NCI-H69 (cell line): ENCODE results near the gene SRD5A3.

Experiments
- DNase-seq: peaks from one replicate; lab custom pipeline; 2025; lab: John Stamatoyannopoulos, UW

The SRD5A3 gene

GRCh38 chr4:55407764-55408163 lies 61.7 kb downstream of the SRD5A3 start:
- DNase-seq = no peak

GRCh38 chr4:55409468-55410171 lies 63.6 kb downstream of the SRD5A3 start:
- peak; percentile 18 for DNase-seq

- DNase-seq = no peak
Observed at GRCh38 chr4:55410431-55410830, 64.4 kb downstream of the SRD5A3 start.

GRCh38 chr4:55411621-55412020 lies 65.6 kb downstream of the SRD5A3 start:
- DNase-seq = no peak

GRCh38 chr4:55416176-55416575 lies 70.1 kb downstream of the SRD5A3 start:
- no peak for DNase-seq
